Body of pancreas (tissue), 4 donors: ENCODE data around the gene SORL1. TPM values are rescaled to one million over a fixed set of nuclear protein-coding genes. Genes with fewer than 3 reads are reported as not detected.

ENCODE experiments used
- ATAC-seq: fragments of 150-250 bp; one replicate; pipeline ENCODE4 v1.9.1; 2016
- DNase-seq, 4 donors: peaks; one replicate each; pipeline ENCODE4 v3.0.0-alpha.2; 2019
- H3K27ac ChIP-seq, 4 donors: fragments of 200-600 bp; sonication (generic); 1 replicate in 3 of 4; 2 replicates in 1 of 4; pipeline versions ENCODE4 v1.5.1 to v1.6.1; 2016 to 2019; ENCODE audit warnings: mild to moderate bottlenecking in 1 of 4, mixed read lengths in 1 of 4, moderate library complexity in 1 of 4
- H3K27me3 ChIP-seq, 2 donors: fragments of 200-600 bp; sonication (generic); one replicate each; pipeline ENCODE4 v1.6.0; 2016; ENCODE audit warnings: mild to moderate bottlenecking in 1 of 2
- H3K36me3 ChIP-seq, 2 donors: fragments of 200-600 bp; sonication (generic); replicated peaks in 1 of 2; 2 replicates each; pipeline ENCODE4 v1.5.1; 2016; ENCODE audit warnings: low read depth in 2 of 2; ENCODE audit not compliant: insufficient read depth in 1 of 2
- H3K4me1 ChIP-seq: fragments of 200-600 bp; sonication (generic); one replicate; pipeline ENCODE4 v1.6.0; 2016
- H3K4me3 ChIP-seq, 2 donors: fragments of 200-600 bp; sonication (generic); 1 replicate in 1 of 2; 2 replicates in 1 of 2; pipeline ENCODE4 v1.5.1; 2016 to 2019
- H3K9me3 ChIP-seq, 3 donors: fragments of 200-600 bp; sonication (generic); 1 replicate in 2 of 3; 2 replicates in 1 of 3; pipeline ENCODE4 v1.5.1; 2016
- CTCF ChIP-seq, 7 experiments: fragments of 450-650 bp in 4 of 7; fragments of 200-600 bp in 3 of 7; sonication (generic) in 3 of 7; IDR thresholded peaks; one replicate each; pipeline ENCODE4 v1.5.1; 2016 to 2019; ENCODE audit warnings: antibody characterized with exemption in 7 of 7
- POLR2A ChIP-seq, 3 donors: fragments of 450-650 bp; IDR thresholded peaks; one replicate each; pipeline ENCODE4 v1.6.1; 2016; ENCODE audit warnings: antibody characterized with exemption in 3 of 3, mild to moderate bottlenecking in 2 of 3
- WGBS, 2 donors: methylation state at CpG; one replicate each; pipeline ENCODE4 v1.1.5; 2017; 5-methylcytosine and 5-hydroxymethylcytosine counted together
- intact Hi-C: fragments of 100-400 bp; cut with DNase I; formaldehyde crosslinking; loops from one replicate; pipeline ENCODE4 v1.15.1; 2023
- total RNA-seq, 2 donors: library from RNA; depleted of rRNA; stranded (reverse); fragments of >200 nt; gene quantifications; one replicate each; pipeline ENCODE4 v1.1.0, GENCODE V29; 2016

SORL1 gene
- total RNA-seq, 2 donors from 2014 or later, result 25.1 to 26.5 TPM

- WGBS, 2 donors, result 11 to 18% methylated on average over 5 to 8 of the region's 8 CpGs
- H3K9me3 ChIP-seq, result no peaks in the 10 kb centered on the region
- no peaks in the 10 kb centered on the region for H3K27me3 ChIP-seq
- H3K4me3 ChIP-seq, result no peak overlapping the region
- no peaks in the 10 kb centered on the region for H3K36me3 ChIP-seq
- no peak for DNase-seq
- ATAC-seq, result no peak
- no peak overlapping the region for H3K27ac ChIP-seq
- no peaks in the 10 kb centered on the region for H3K4me1 ChIP-seq
- intact Hi-C loops, result no loop called here
- TF ChIP-seq CTCF (IDR thresholded peaks at IDR 0.05) (no peak), POLR2A (IDR thresholded peaks at IDR 0.05) (no peak)
Observed at GRCh38 chr11:121427400-121427744, 24.7 kb upstream of the SORL1 start.

GRCh38 chr11:121429556-121429955 is 22.6 kb upstream of the SORL1 start:
- DNase-seq (no peak), ATAC-seq (no peak)
- intact Hi-C loops, result no loop called here
- WGBS, 2 donors, result 19 to 20% methylated on average over 3 of the region's 3 CpGs
- TF ChIP-seq CTCF (IDR thresholded peaks at IDR 0.05), result no peak
- no peak for TF ChIP-seq POLR2A (IDR thresholded peaks at IDR 0.05)
- H3K27me3 ChIP-seq, result no peaks in the 10 kb centered on the region
- no peak overlapping the region for H3K27ac ChIP-seq
- H3K4me3 ChIP-seq, result no peak overlapping the region
- no peaks in the 10 kb centered on the region for H3K9me3 ChIP-seq
- no peaks in the 10 kb centered on the region for H3K4me1 ChIP-seq
- no peaks in the 10 kb centered on the region for H3K36me3 ChIP-seq

GRCh38 chr11:121431820-121432526 is 20.1 kb upstream of the SORL1 start:
- no peaks in the 10 kb centered on the region for H3K27me3 ChIP-seq
- 65 to 75% methylated on average over 4 of the region's 4 CpGs for WGBS, 2 donors
- no peaks in the 10 kb centered on the region for H3K36me3 ChIP-seq
- H3K4me1 ChIP-seq, result no peaks in the 10 kb centered on the region
- no peak for ATAC-seq
- no peak overlapping the region for H3K27ac ChIP-seq
- no peak for DNase-seq
- no peak overlapping the region for H3K4me3 ChIP-seq
- TF ChIP-seq POLR2A (IDR thresholded peaks at IDR 0.05), result no peak
- TF ChIP-seq CTCF (IDR thresholded peaks at IDR 0.05), result no peak
- intact Hi-C loops, result no loop called here
- H3K9me3 ChIP-seq, result no peaks in the 10 kb centered on the region

- no peak for DNase-seq
- H3K9me3 ChIP-seq, result no peaks in the 10 kb centered on the region
- no peaks in the 10 kb centered on the region for H3K36me3 ChIP-seq
- H3K4me1 ChIP-seq, result no peaks in the 10 kb centered on the region
- H3K4me3 ChIP-seq, result no peak overlapping the region
- ATAC-seq, result no peak
- TF ChIP-seq CTCF (IDR thresholded peaks at IDR 0.05), result no peak
- no peak for TF ChIP-seq POLR2A (IDR thresholded peaks at IDR 0.05)
- intact Hi-C loops, result no loop called here
- 50 to 55% methylated on average over 4 of the region's 4 CpGs for WGBS, 2 donors
- H3K27ac ChIP-seq, result no peak overlapping the region
- no peaks in the 10 kb centered on the region for H3K27me3 ChIP-seq
Observed at GRCh38 chr11:121435132-121435531, 17.0 kb upstream of the SORL1 start.
